Putamen (tissue), 1 donor: ENCODE data around the gene TMEM238L.
A peak's percentile ranks its signal among the peaks of the same experiment; 100 is the strongest.
"Not testable (repeated sequence)": the region's sequence is repeated elsewhere in the genome, so short reads cannot be mapped to it uniquely, and the experiment has no call there.

Source experiments
- DNase-seq: peaks from one replicate; pipeline ENCODE4 v3.0.0-alpha.2; 2016; ENCODE audit warnings: low spot score

Gene TMEM238L

GRCh38 chr17:10803830-10804475 lies at the start of gene TMEM238L:
Gene TMEM238L (minus strand): TSS chr17:10804099. CDS start chr17:10803963, 136 bp downstream.
- DNase-seq, result no peak

DNA sequence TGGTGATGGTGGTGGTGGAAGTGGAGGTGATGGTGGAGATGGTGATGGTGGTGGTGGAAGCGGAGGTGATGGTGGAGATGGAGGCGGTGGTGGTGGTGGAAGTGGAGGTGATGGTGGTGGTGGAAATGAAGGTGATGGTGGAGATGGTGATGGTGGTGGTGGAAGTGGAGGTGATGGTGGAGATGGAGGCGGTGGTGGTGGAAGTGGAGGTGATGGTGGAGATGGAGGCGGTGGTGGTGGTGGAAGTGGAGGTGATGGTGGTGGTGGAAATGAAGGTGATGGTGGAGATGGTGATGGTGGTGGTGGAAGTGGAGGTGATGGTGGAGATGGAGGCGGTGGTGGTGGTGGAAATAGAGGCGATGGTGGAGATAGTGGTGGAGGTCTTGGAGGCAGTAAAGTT lies 42.7 kb upstream of the TMEM238L start:
- DNase-seq, result not testable (repeated sequence)

GRCh38 chr17:10845388-10845751 lies 41.5 kb upstream of the TMEM238L start:
- DNase-seq, result no peak

DNA sequence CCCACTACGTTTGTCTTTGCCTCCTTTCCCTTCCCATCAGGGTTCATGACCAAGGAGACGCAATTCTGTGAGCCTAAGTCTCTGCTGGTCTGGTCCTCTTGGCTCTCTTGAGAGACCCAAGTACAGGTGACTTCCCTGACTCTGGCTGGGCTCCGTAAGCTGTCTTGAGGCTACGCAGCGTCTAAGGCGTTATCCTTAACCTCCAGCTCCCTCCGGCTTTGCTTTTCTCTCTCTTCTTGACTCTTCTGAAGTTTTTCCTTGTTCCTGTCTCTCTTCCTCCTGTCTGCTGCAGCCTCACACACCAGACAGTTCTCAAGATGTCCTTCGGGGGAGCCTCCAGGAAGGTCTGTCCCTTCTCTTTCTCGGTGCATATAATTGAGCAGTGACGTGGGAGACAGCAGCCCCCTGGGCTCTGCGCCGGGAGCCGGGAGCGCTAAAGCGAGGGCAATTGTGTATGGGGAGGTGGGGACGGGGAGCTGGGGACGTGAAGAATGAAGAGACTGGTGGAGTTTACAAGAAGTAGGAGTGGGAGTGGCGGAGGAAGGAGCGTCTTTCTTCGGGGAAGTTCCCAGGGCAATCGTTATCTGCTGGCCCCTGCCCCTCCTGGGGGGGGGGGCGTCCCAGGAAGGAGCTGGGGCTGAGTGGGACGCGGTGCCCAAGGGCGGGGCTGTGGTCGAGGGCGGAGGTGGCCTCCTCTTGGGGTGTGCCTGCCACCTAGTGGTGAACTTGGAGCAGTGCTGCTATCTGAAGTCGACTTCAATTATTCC lies 40.9 kb upstream of the TMEM238L start:
- peak; percentile 27 for DNase-seq

GRCh38 chr17:10843811-10844210 lies 39.9 kb upstream of the TMEM238L start:
- no peak for DNase-seq

DNA sequence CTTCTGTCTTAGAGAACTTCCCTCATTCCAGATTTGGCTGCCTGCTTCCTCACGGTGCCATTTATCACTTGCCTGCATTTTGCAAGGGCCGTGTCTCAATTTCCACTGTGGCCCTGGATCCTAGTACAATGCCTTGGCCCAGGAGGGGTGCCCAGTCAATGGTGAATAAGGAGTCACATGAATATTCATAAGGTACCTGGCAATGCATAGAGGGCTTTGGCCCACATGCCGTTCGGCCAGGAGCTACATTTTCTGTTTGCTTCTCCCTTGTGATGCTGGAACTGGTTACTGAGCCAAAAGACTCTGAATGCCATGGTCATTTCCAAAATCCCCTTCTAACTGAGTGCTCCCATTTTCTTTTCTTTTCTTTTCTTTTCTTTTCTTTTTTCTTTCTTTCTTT lies 38.8 kb upstream of the TMEM238L start:
- DNase-seq, result peak; percentile 66

GRCh38 chr17:10838682-10839081 lies 34.8 kb upstream of the TMEM238L start:
- no peak for DNase-seq

DNA sequence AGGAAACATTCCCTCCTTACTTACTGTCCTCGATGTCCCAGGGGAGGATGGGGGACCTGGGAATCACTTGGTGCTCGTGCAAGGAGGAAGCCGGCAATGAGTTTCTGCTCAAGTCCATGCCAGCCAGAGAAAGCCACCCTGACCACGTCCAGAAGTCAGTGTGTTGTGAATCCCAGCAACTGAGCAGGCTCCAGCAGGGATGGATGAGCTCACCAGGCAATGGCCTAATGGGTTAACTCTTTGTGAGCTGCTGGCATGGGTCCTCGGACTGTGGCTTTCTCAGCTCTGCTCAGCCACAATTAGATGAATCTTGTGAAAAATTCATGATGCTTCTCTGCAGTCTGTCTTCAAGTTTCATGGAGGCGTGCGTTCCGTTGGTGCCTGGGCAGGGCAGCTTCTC lies 34.0 kb upstream of the TMEM238L start, which contains the start of gene PIRT:
TSS of gene PIRT (minus strand) at position 167 of the 400 bp plus-strand sequence. CDS start 12,442 bp downstream, outside the sequence.
- no peak for DNase-seq

- DNase-seq, result no peak
These were observed 33.2 kb upstream of the TMEM238L start for GRCh38 chr17:10836966-10837590.

DNA sequence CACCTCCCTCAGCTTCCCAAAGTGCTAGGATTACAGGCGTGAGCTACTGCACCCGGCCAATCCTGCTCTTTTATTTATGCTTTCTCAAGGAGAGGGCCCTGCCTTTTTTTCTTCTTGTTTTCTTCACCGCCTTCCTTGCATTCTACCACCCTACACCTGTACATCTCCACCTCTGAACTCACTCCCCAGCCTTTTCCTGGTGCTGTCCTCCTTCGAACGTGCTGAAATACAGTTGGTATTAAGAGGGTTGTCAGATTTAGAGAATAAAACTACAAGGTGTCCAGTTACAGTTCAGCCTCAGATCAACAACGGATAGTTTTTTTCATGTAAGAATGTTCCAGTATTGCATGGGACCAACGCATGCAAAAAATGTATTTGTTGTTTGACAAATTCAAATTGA lies 32.2 kb upstream of the TMEM238L start:
- no peak for DNase-seq

GRCh38 chr17:10831696-10832095 lies 27.8 kb upstream of the TMEM238L start:
- DNase-seq, result no peak

- DNase-seq, result no peak
These were observed 24.1 kb upstream of the TMEM238L start for GRCh38 chr17:10827898-10828552.

GRCh38 chr17:10824874-10825273 lies 21.0 kb upstream of the TMEM238L start:
- DNase-seq, result no peak

DNA sequence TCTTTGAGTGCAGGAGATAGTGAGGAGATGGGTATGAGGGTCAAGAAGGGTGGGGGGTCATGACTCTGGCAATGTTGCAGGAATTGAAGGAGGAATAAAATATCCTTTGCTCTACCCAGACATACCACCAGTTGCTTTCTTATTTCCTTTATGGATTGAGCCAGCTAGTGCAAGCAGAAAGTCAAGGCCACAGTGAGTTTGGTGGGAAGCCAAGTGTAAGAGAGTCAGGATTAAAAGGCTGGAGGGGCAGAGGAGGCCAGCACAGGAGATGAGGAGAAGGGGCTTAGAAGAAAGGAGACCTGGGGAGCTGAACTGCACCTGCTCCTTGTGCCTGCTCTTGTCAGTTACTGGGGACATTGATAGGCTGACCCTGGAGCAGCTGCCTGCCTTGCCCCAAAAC lies 17.9 kb upstream of the TMEM238L start:
- DNase-seq, result no peak

DNA sequence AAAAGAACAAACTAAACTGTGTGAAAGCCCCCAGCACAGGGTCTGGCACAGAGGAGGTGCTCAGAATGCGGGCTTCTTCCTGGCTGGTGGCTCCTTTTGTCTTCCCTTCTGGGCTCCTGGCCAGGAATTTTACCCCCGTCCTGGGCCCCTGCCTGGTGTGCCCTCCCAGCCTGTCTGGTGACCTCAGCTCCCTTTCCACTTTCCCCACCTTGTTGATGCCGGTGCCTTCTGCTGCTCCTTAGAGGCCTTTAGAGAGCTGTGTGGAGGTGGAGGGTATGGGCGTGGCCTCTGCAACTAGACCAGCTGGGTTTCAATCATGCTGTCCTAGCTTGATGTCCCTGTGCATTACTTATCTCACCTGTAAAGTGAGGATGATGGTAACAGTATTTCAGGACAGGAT lies 17.2 kb upstream of the TMEM238L start:
- DNase-seq, result no peak

GRCh38 chr17:10815319-10815718 lies 11.4 kb upstream of the TMEM238L start:
- DNase-seq, result no peak

GRCh38 chr17:10814075-10814474 lies 10.2 kb upstream of the TMEM238L start:
- DNase-seq, result no peak

DNA sequence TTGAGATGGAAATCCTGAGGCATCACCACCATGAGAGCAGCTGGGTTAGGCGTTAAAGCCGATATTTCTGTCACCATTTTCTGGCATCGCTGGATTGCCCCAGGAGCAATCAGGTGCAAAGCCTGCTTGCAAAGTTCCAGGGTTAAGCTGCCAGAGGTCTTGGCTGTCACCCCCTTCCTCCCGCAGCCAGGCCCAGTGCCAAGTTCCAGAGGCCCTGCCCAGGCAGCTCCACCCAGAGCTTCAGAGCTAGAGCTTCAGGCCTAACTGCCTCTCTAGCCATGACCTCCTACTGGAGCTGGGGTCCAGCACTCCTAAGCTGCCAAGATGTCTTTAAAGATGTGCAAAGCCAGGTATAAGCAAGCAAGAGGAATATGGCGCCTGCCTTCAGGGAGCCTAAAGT lies 8.8 kb upstream of the TMEM238L start:
- DNase-seq, result no peak

- no peak for DNase-seq
These were observed 5.7 kb upstream of the TMEM238L start for GRCh38 chr17:10809605-10810004.

GRCh38 chr17:10807704-10808128 lies 3.8 kb upstream of the TMEM238L start:
- DNase-seq, result no peak

- no peak for DNase-seq
These were observed 2.8 kb upstream of the TMEM238L start for GRCh38 chr17:10806545-10807262.

GRCh38 chr17:10805911-10806310 lies 2.0 kb upstream of the TMEM238L start:
- DNase-seq, result no peak
